Mucosa of descending colon (tissue), 3 donors: ENCODE results near the gene MYB. TPM values are rescaled to one million over a fixed set of nuclear protein-coding genes. Genes with fewer than 3 reads are reported as not detected.

Experiments used
- ATAC-seq: fragments of 200-7000 bp; cut with Tn5 transposase; one replicate; pipeline ENCODE4 v1.9.1; 2020; ENCODE audit warnings: mild to moderate bottlenecking, moderate library complexity
- DNase-seq, 3 donors: peaks; one replicate each; pipeline ENCODE4 v3.0.0-alpha.2; 2020
- H3K36me3 ChIP-seq: fragments of 200-600 bp; one replicate; pipeline ENCODE4 v1.8.0; 2021; ENCODE audit warnings: low read depth, mild to moderate bottlenecking
- H3K4me1 ChIP-seq: fragments of 200-600 bp; one replicate; pipeline ENCODE4 v1.8.0; 2021; ENCODE audit warnings: low read depth, mild to moderate bottlenecking
- H3K4me3 ChIP-seq: fragments of 200-600 bp; one replicate; pipeline ENCODE4 v1.8.0; 2021; ENCODE audit warnings: mild to moderate bottlenecking
- H3K9me3 ChIP-seq: fragments of 200-600 bp; one replicate; pipeline ENCODE4 v1.8.0; 2021; ENCODE audit warnings: mild to moderate bottlenecking
- intact Hi-C, 2 donors: fragments of 100-400 bp; cut with DNase I in 1 of 2; cut with micrococcal nuclease in 1 of 2; formaldehyde crosslinking; loops; one replicate each; pipeline versions ENCODE4 v1.11.0 to v1.11.1; 2022; cut with DNase I, micrococcal nuclease
- total RNA-seq, 3 donors: library from RNA; stranded (reverse); fragmentation: NEBNext Ultra II Directional in 2 of 3; extraction: Animal tissue kit (Norgen Biotek cat#: 25700) in 2 of 3; gene quantifications; one replicate each; pipeline versions ENCODE4 v1.2.1 to v1.2.4, GENCODE V29; 2021 to 2023
- TF ChIP-seq, protein P1 (sequence below): fragments of 200-600 bp; IDR thresholded peaks from one replicate; pipeline ENCODE4 v1.8.0; 2022; ENCODE audit warnings: antibody characterized with exemption, mild to moderate bottlenecking
- donor health status: DM: no; HTN: no; CAD: no; lungs with moderate emphysema.
- donor health status: DM: no; HTN: no; CAD: no.
- donor health status: DM: no; HTN: yes; CAD: no.

Gene MYB
- total RNA-seq, 3 donors from 2014 or later = 26.5 to 82.8 (median 56.3) TPM

DNA sequence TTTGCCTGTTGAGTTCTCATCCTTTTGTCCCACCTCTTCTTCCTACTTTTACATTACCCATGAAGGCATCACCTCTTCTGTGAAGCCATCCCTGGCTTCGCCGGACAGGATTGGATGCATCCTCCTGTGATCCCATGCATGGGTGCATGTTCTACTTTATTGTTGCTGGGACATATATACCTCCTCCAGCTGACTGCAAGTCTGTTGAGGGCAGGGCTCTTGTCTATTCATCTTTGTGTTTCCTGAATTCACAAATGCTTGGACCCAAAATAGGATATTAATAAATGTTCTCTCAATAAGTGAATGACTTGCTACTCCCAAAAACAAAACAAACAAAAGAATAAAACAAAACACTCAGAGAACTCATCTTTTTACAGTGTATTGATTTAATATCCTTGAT lies 5.1 kb downstream of the MYB start:
- intact Hi-C loops = no loop called here
- peaks cover 4% of the 10 kb centered on the region for H3K4me1 ChIP-seq
- TF ChIP-seq, protein P1, sequence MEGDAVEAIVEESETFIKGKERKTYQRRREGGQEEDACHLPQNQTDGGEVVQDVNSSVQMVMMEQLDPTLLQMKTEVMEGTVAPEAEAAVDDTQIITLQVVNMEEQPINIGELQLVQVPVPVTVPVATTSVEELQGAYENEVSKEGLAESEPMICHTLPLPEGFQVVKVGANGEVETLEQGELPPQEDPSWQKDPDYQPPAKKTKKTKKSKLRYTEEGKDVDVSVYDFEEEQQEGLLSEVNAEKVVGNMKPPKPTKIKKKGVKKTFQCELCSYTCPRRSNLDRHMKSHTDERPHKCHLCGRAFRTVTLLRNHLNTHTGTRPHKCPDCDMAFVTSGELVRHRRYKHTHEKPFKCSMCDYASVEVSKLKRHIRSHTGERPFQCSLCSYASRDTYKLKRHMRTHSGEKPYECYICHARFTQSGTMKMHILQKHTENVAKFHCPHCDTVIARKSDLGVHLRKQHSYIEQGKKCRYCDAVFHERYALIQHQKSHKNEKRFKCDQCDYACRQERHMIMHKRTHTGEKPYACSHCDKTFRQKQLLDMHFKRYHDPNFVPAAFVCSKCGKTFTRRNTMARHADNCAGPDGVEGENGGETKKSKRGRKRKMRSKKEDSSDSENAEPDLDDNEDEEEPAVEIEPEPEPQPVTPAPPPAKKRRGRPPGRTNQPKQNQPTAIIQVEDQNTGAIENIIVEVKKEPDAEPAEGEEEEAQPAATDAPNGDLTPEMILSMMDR = no peak
- ATAC-seq (no peak), DNase-seq (no peak)
- H3K36me3 ChIP-seq = no peaks in the 10 kb centered on the region
- no peak overlapping the region for H3K4me3 ChIP-seq
- H3K9me3 ChIP-seq = no peaks in the 10 kb centered on the region

- H3K36me3 ChIP-seq = no peaks in the 10 kb centered on the region
- DNase-seq = no peak
- no peak overlapping the region for H3K4me3 ChIP-seq
- H3K4me1 ChIP-seq = peaks cover 4% of the 10 kb centered on the region
- intact Hi-C loops = no loop called here
- no peak for ATAC-seq
- H3K9me3 ChIP-seq = no peaks in the 10 kb centered on the region
- TF ChIP-seq, protein P1 = no peak
These were observed 6.3 kb downstream of the MYB start for GRCh38 chr6:135187372-135187771.

- ATAC-seq (no peak), DNase-seq (no peak)
- Histone ChIP-seq H3K36me3 (no peaks in the 10 kb centered on the region), H3K4me3 (no peak overlapping the region), H3K4me1 (peaks cover 4% of the 10 kb centered on the region), H3K9me3 (no peaks in the 10 kb centered on the region)
- TF ChIP-seq, protein P1 = no peak
- intact Hi-C loops = no loop called here
These were observed 7.6 kb downstream of the MYB start for GRCh38 chr6:135188718-135189117.

DNA sequence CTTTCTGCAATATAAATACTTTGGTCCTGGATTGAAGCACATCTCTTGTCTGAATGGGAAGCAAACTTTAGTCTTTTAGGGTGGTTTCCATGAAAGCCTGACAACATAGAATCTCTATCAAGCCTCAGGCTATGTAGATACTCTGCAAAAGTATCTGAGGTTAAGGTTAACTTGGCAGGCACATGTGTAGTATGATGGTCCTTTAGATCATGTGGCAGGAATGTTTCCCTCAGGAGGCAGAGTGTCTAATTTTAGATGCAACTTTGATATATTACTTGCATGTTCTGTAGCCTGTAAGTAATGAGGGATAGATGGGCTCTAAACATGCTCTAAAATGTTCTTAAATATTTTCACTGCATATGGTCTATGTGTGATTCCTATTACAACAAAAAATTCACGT lies 8.2 kb downstream of the MYB start:
- Histone ChIP-seq H3K4me3 (no peak overlapping the region), H3K36me3 (no peaks in the 10 kb centered on the region), H3K9me3 (no peaks in the 10 kb centered on the region), H3K4me1 (peaks cover 4% of the 10 kb centered on the region)
- TF ChIP-seq, protein P1 = no peak
- no peak for DNase-seq
- intact Hi-C loops = no loop called here
- ATAC-seq = no peak

GRCh38 chr6:135191508-135192255 lies 10.6 kb downstream of the MYB start:
- no peaks in the 10 kb centered on the region for H3K4me1 ChIP-seq
- TF ChIP-seq, protein P1 = no peak
- peaks cover 6% of the 10 kb centered on the region for H3K36me3 ChIP-seq
- DNase-seq = no peak
- no peak for ATAC-seq
- no peak overlapping the region for H3K4me3 ChIP-seq
- no peaks in the 10 kb centered on the region for H3K9me3 ChIP-seq
- intact Hi-C loops = no loop called here
